H9 (cell line): Measurements from ENCODE around the gene PLAAT1. TPM values are rescaled to one million over a fixed set of nuclear protein-coding genes. Genes with fewer than 3 reads are reported as not detected.

Source experiments
- DNase-seq: peaks from one replicate; pipeline ENCODE4 v3.0.0-alpha.2; 2017
- H2AFZ ChIP-seq: one replicate; pipeline ENCODE4 v1.6.1; 2013; ENCODE audit warnings: mild to moderate bottlenecking, low read length, control low read depth, moderate library complexity
- H2AK5ac ChIP-seq: 2 replicates; pipeline ENCODE4 v1.6.1; 2013; ENCODE audit warnings: low read length, control low read depth, mixed read lengths; ENCODE audit not compliant: insufficient read length
- H2BK120ac ChIP-seq: one replicate; pipeline ENCODE4 v1.6.1; 2013; ENCODE audit warnings: low read depth, mild to moderate bottlenecking, low read length, control low read depth, inconsistent platforms; ENCODE audit not compliant: poor library complexity, severe bottlenecking
- H2BK12ac ChIP-seq: 2 replicates; pipeline ENCODE4 v1.6.1; 2013; ENCODE audit warnings: low read length, control low read depth, mixed read lengths, low read depth; ENCODE audit not compliant: insufficient read length
- H2BK15ac ChIP-seq: 2 replicates; pipeline ENCODE4 v1.6.1; 2013; ENCODE audit warnings: low read depth, low read length, control low read depth
- H2BK20ac ChIP-seq: one replicate; pipeline ENCODE4 v1.6.1; 2013; ENCODE audit warnings: low read depth, mild to moderate bottlenecking, low read length, control low read depth, inconsistent platforms; ENCODE audit not compliant: poor library complexity, severe bottlenecking
- H2BK5ac ChIP-seq: 2 replicates; pipeline ENCODE4 v1.6.1; 2013; ENCODE audit warnings: low read length, control low read depth, mixed read lengths; ENCODE audit not compliant: insufficient read length
- H3K14ac ChIP-seq: 2 replicates; pipeline ENCODE4 v1.6.1; 2013; ENCODE audit warnings: low read length, control low read depth; ENCODE audit not compliant: insufficient read depth
- H3K18ac ChIP-seq: 2 replicates; pipeline ENCODE4 v1.6.1; 2013; ENCODE audit warnings: low read depth, mild to moderate bottlenecking, mixed read lengths, low read length, control low read depth; ENCODE audit not compliant: insufficient read length
- H3K23ac ChIP-seq: 2 replicates; pipeline ENCODE4 v1.6.1; 2013; ENCODE audit warnings: low read length, control low read depth, mixed read lengths, low read depth; ENCODE audit not compliant: insufficient read length
- H3K23me2 ChIP-seq: 2 replicates; pipeline ENCODE4 v1.6.1; 2013; ENCODE audit warnings: low read depth, mild to moderate bottlenecking, mixed read lengths, low read length, control low read depth; ENCODE audit not compliant: insufficient read length, poor library complexity, severe bottlenecking
- H3K27ac ChIP-seq: 2 replicates; pipeline ENCODE4 v1.5.1; 2013; ENCODE audit warnings: low read length, control low read depth, mixed read lengths, low read depth; ENCODE audit not compliant: insufficient read length
- H3K27me3 ChIP-seq: 2 replicates; pipeline ENCODE4 v1.6.1; 2013; ENCODE audit warnings: low read length, control low read depth, inconsistent platforms; ENCODE audit not compliant: insufficient read depth
- H3K4ac ChIP-seq: 2 replicates; pipeline ENCODE4 v1.6.1; 2013; ENCODE audit warnings: low read depth, mild to moderate bottlenecking, control low read depth, inconsistent platforms, low read length, moderate library complexity
- H3K4me1 ChIP-seq: 2 replicates; pipeline ENCODE4 v1.6.1; 2013; ENCODE audit warnings: low read length, control low read depth, inconsistent platforms; ENCODE audit not compliant: insufficient read depth
- H3K4me2 ChIP-seq: 2 replicates; pipeline ENCODE4 v1.6.1; 2013; ENCODE audit warnings: low read length, control low read depth, mixed read lengths; ENCODE audit not compliant: insufficient read length, insufficient read depth
- H3K56ac ChIP-seq: 2 replicates; pipeline ENCODE4 v1.6.1; 2013; ENCODE audit warnings: low read depth, mild to moderate bottlenecking, mixed read lengths, low read length, control low read depth; ENCODE audit not compliant: insufficient read length
- H3K79me1 ChIP-seq: 2 replicates; pipeline ENCODE4 v1.6.1; 2013; ENCODE audit warnings: low read depth, mild to moderate bottlenecking, moderate library complexity, low read length, control low read depth, inconsistent platforms; ENCODE audit not compliant: insufficient read depth, poor library complexity, severe bottlenecking
- H3K79me2 ChIP-seq: 2 replicates; pipeline ENCODE4 v1.6.1; 2013; ENCODE audit warnings: low read length, control low read depth, inconsistent platforms; ENCODE audit not compliant: insufficient read depth
- H3K9ac ChIP-seq: 2 replicates; pipeline ENCODE4 v1.6.1; 2013; ENCODE audit warnings: low read length, control low read depth, mixed read lengths; ENCODE audit not compliant: insufficient read length; ENCODE audit errors: extremely low read depth
- H3K9me3 ChIP-seq: one replicate; pipeline ENCODE4 v1.6.1; 2013; ENCODE audit warnings: low read depth, low read length, inconsistent platforms; ENCODE audit not compliant: control insufficient read depth
- H3T11ph ChIP-seq: one replicate; pipeline ENCODE4 v1.6.1; 2013; ENCODE audit warnings: mild to moderate bottlenecking, low read length, control low read depth, inconsistent platforms
- H4K20me1 ChIP-seq: one replicate; pipeline ENCODE4 v1.6.1; 2013; ENCODE audit not compliant: control insufficient read depth, insufficient read length, insufficient read depth
- H4K5ac ChIP-seq: 2 replicates; pipeline ENCODE4 v1.6.1; 2013; ENCODE audit warnings: low read depth, mild to moderate bottlenecking, mixed read lengths, low read length, control low read depth; ENCODE audit not compliant: insufficient read length
- H4K8ac ChIP-seq: replicated peaks from 2 replicates; pipeline ENCODE4 v1.6.1; 2013; ENCODE audit warnings: low read length, control low read depth, mixed read lengths, low read depth; ENCODE audit not compliant: insufficient read length
- H4K91ac ChIP-seq: 2 replicates; pipeline ENCODE4 v1.6.1; 2013; ENCODE audit warnings: low read depth, mild to moderate bottlenecking, moderate library complexity, mixed read lengths, low read length, control low read depth; ENCODE audit not compliant: insufficient read length
- H3K27ac Mint-ChIP-seq, 3 experiments: 2 replicates in 2 of 3; 3 replicates in 1 of 3; pipeline ENCODE4 v1.8.0; 2020 to 2021; ENCODE audit warnings: mixed read lengths in 3 of 3, mild to moderate bottlenecking in 1 of 3, moderate library complexity in 1 of 3
- H3K27me3 Mint-ChIP-seq: 2 replicates; pipeline ENCODE4 v1.8.0; 2021; ENCODE audit warnings: low read depth, mild to moderate bottlenecking, moderate library complexity, mixed read lengths
- H3K36me3 Mint-ChIP-seq, 3 experiments: 2 replicates in 2 of 3; 3 replicates in 1 of 3; pipeline ENCODE4 v1.8.0; 2020 to 2021; ENCODE audit warnings: low read depth in 3 of 3, mixed read lengths in 3 of 3; ENCODE audit not compliant: insufficient read depth in 1 of 3
- H3K4me1 Mint-ChIP-seq, 2 experiments: 2 replicates each; pipeline ENCODE4 v1.8.0; 2020; ENCODE audit warnings: mixed read lengths in 2 of 2
- H3K4me3 Mint-ChIP-seq, 2 experiments: 2 replicates in 1 of 2; 3 replicates in 1 of 2; pipeline ENCODE4 v1.8.0; 2020 to 2021; ENCODE audit warnings: mild to moderate bottlenecking in 2 of 2, mixed read lengths in 2 of 2, moderate library complexity in 1 of 2
- H3K9me3 Mint-ChIP-seq, 2 experiments: 2 replicates in 1 of 2; 3 replicates in 1 of 2; pipeline ENCODE4 v1.8.0; 2020; ENCODE audit warnings: mild to moderate bottlenecking in 2 of 2, mixed read lengths in 2 of 2, moderate library complexity in 1 of 2
- CTCF ChIP-seq: fragments of 200-600 bp; sonication (generic); conservative IDR thresholded peaks from 3 replicates; pipeline ENCODE4 v1.8.0; 2021; ENCODE audit warnings: antibody characterized with exemption, mild to moderate bottlenecking
- WGBS: extraction: QIAGEN DNeasy Blood & Tissue Kit; methylation state at CpG from one replicate; pipeline ENCODE4 v1.1.7; 2013; ENCODE audit warnings: missing lambda C conversion rate, low lambda C conversion rate, mixed read lengths; ENCODE audit not compliant: insufficient read length; ENCODE audit errors: extremely low coverage; 5-methylcytosine and 5-hydroxymethylcytosine counted together
- total RNA-seq: library from RNA; stranded (reverse); gene quantifications from 2 replicates; pipeline ENCODE4 v1.2.1, GENCODE V29; 2021

Gene PLAAT1
- total RNA-seq, 1 experiment from 2014 or later = 4.4 TPM

DNA sequence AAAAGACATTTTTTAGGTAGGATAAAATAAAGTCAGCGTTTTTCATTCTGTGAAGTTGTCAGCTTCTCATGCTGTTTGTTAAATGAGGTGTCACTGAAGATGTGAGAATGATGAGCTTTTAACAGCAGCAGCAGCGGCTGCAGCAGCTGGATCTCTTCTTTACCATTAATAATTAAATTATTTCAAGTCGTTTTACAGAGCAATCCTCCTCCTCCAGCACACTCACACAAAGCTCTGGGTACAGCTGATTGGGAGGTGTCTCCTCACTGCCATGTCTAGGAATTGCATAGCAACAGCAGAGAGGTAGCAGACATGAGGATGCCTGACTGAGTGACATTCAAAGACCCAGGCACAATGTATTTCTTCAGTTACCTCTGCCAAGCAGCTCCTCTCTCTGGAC is 46.7 kb upstream of the PLAAT1 start:
- Histone ChIP-seq H3K4me1 (no peaks in the 10 kb centered on the region), H2BK15ac (no peak overlapping the region), H3K23ac (no peak overlapping the region), H4K8ac (no peak overlapping the region), H3K9ac (no peak overlapping the region), H2BK120ac (no peak overlapping the region), H3K79me1 (no peaks in the 10 kb centered on the region), H3K4me2 (no peak overlapping the region), H4K5ac (no peak overlapping the region), H3K9me3 (no peaks in the 10 kb centered on the region), H2BK5ac (no peak overlapping the region), H3K27ac (no peak overlapping the region), H3K56ac (no peak overlapping the region), H3T11ph (no peak overlapping the region), H4K20me1 (no peaks in the 10 kb centered on the region), H2BK12ac (no peak overlapping the region), H3K18ac (no peak overlapping the region), H3K27me3 (no peaks in the 10 kb centered on the region), H3K4ac (no peak overlapping the region), H2BK20ac (no peak overlapping the region), H3K79me2 (no peaks in the 10 kb centered on the region), H3K14ac (no peak overlapping the region), H4K91ac (no peak overlapping the region), H2AFZ (no peak overlapping the region), H2AK5ac (no peak overlapping the region), H3K23me2 (no peaks in the 10 kb centered on the region)
- Mint-ChIP-seq H3K4me3 (no peak overlapping the region), H3K4me1 (peaks cover 6% of the 10 kb centered on the region in 2 experiments), H3K36me3 (no peaks in the 10 kb centered on the region), H3K27ac (no peak overlapping the region), H3K9me3 (0 out of 5 replicates have a peak, but pooled peaks cover 0 to 3% of the 10 kb centered on the region in 2 experiments), H3K27me3 (no peaks in the 10 kb centered on the region; the same call in 1 of the 2 replicates)
- no peak for DNase-seq
- no CpG with 5 or more reads among the region's 3 CpGs for WGBS
- no peak for TF ChIP-seq CTCF
